Measurements from ENCODE around the gene GP1BA.

Gene GP1BA

GRCh38 chr17:4931963-4932362 lies at the start of gene GP1BA:
Gene GP1BA, plus strand, starts transcription at chr17:4932277. Its CDS starts 328 bp downstream, at chr17:4932605.
- Histone ChIP-seq H3K4me1 (ENCODE audit: insufficient read depth, low read length) (peaks cover 9% of the 10 kb centered on the region), H3K4me3 (ENCODE audit: low read depth in 1 of 2, low read length in 2 of 2) (no peak within 1 kb of the TSS), H3K27ac (ENCODE audit: low read depth, low read length) (no peak within 1 kb of the TSS), H3K36me3 (ENCODE audit: insufficient read depth, low read length) (peaks cover 12% of the 10 kb centered on the region), H3K9me3 (ENCODE audit: low read length) (no peaks in the 10 kb centered on the region), H3K9ac (ENCODE audit: low read length) (no peak within 1 kb of the TSS), H3K27me3 (ENCODE audit: control insufficient read depth in 1 of 2, insufficient read depth in 2 of 2, low read length in 2 of 2) (no peaks in the 10 kb centered on the region)

DNA sequence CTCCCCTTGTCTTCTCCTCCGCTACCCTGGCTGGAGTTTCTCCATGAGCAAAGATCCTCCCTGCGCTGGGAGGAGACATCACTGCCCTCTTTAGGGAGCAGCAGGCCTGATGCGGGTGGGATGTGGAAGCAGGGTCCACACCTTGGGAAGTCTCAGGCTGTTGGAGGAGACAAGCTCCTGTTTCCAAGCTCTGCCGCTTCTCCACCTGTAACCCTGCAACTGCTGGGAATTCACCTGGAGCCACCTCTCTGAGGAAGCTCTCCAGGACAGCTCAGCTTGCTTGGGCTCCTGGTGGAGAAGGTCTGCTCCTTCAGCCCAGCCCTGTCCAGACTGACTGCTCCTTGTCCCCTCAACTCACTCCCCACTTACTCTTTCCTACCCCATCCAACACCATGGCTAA lies 47.6 kb upstream of the GP1BA start:
- H3K4me3 ChIP-seq (ENCODE audit: low read depth in 1 of 2, low read length in 2 of 2), result no peak overlapping the region
- H3K9me3 ChIP-seq (ENCODE audit: low read length), result no peaks in the 10 kb centered on the region
- H3K4me1 ChIP-seq (ENCODE audit: insufficient read depth, low read length), result peaks cover 4% of the 10 kb centered on the region
- H3K9ac ChIP-seq (ENCODE audit: low read length), result no peak overlapping the region
- H3K36me3 ChIP-seq (ENCODE audit: insufficient read depth, low read length), result peaks cover 43% of the 10 kb centered on the region
- no peaks in the 10 kb centered on the region for H3K27me3 ChIP-seq (ENCODE audit: control insufficient read depth in 1 of 2, insufficient read depth in 2 of 2, low read length in 2 of 2)
- no peak overlapping the region for H3K27ac ChIP-seq (ENCODE audit: low read depth, low read length)

GRCh38 chr17:4886830-4887229 lies 45.2 kb upstream of the GP1BA start:
- Histone ChIP-seq H3K9ac (ENCODE audit: low read length) (no peak overlapping the region), H3K27me3 (ENCODE audit: control insufficient read depth in 1 of 2, insufficient read depth in 2 of 2, low read length in 2 of 2) (no peaks in the 10 kb centered on the region), H3K9me3 (ENCODE audit: low read length) (no peaks in the 10 kb centered on the region), H3K4me1 (ENCODE audit: insufficient read depth, low read length) (peaks cover 2% of the 10 kb centered on the region), H3K27ac (ENCODE audit: low read depth, low read length) (no peak overlapping the region), H3K4me3 (ENCODE audit: low read depth in 1 of 2, low read length in 2 of 2) (no peak overlapping the region), H3K36me3 (ENCODE audit: insufficient read depth, low read length) (peaks cover 56% of the 10 kb centered on the region)

- H3K4me1 ChIP-seq (ENCODE audit: insufficient read depth, low read length), result no peaks in the 10 kb centered on the region
- H3K4me3 ChIP-seq (ENCODE audit: low read depth in 1 of 2, low read length in 2 of 2), result no peak overlapping the region
- no peaks in the 10 kb centered on the region for H3K9me3 ChIP-seq (ENCODE audit: low read length)
- no peak overlapping the region for H3K27ac ChIP-seq (ENCODE audit: low read depth, low read length)
- peaks cover 63% of the 10 kb centered on the region for H3K36me3 ChIP-seq (ENCODE audit: insufficient read depth, low read length)
- H3K27me3 ChIP-seq (ENCODE audit: control insufficient read depth in 1 of 2, insufficient read depth in 2 of 2, low read length in 2 of 2), result no peaks in the 10 kb centered on the region
- H3K9ac ChIP-seq (ENCODE audit: low read length), result no peak overlapping the region
Measured at GRCh38 chr17:4887581-4887980, 44.5 kb upstream of the GP1BA start.

DNA sequence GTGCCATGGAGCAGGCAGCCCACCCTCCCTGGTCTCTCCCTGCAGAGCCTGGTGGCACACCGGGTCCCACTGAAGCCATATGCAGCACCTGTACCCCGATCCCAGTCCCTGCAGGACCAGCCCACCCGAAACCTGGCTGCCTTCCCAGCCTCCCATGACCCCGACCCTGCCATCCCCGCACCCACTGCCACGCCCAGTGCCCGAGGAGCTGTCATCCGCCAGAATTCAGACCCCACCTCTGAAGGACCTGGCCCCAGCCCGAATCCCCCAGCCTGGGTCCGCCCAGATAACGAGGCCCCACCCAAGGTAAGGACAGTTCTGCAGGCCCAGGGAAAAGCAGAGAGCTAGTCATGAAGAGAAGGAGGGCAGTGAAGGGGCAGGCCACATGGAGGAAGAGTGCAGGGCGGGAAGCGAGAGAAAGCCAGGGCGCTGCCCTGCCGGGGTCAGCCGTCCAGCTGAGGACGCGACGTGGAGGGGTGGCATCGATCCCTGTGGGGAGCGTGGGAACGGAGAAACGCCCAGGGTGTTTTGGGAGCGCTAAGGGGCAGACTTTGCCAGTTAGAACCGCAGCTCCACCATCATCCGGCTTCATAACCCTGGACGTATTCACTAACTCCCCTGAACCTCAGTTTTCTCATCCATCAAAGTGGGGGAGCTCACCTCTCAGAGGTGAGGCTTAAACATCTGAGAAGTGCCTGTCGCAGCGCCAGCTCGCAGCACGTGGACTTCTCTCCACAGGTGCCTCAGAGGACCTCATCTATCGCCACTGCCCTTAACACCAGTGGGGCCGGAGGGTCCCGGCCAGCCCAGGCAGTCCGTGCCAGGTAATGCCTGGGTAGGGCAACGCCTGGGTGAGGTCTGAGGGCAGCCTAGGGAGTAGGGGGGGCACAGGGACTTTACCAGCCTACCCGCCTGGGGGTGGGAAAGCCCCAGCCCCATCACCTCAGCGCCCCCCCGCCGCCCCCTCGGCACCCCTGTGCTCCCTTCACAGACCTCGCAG lies 40.4 kb upstream of the GP1BA start:
- peaks cover 74% of the 10 kb centered on the region for H3K36me3 ChIP-seq (ENCODE audit: insufficient read depth, low read length)
- H3K4me1 ChIP-seq (ENCODE audit: insufficient read depth, low read length), result no peaks in the 10 kb centered on the region
- no peaks in the 10 kb centered on the region for H3K27me3 ChIP-seq (ENCODE audit: control insufficient read depth in 1 of 2, insufficient read depth in 2 of 2, low read length in 2 of 2)
- H3K9me3 ChIP-seq (ENCODE audit: low read length), result no peaks in the 10 kb centered on the region
- no peak overlapping the region for H3K9ac ChIP-seq (ENCODE audit: low read length)
- H3K27ac ChIP-seq (ENCODE audit: low read depth, low read length), result no peak overlapping the region
- H3K4me3 ChIP-seq (ENCODE audit: low read depth in 1 of 2, low read length in 2 of 2), result no peak overlapping the region

GRCh38 chr17:4892499-4893221 lies 39.4 kb upstream of the GP1BA start:
- no peaks in the 10 kb centered on the region for H3K4me1 ChIP-seq (ENCODE audit: insufficient read depth, low read length)
- H3K4me3 ChIP-seq (ENCODE audit: low read depth in 1 of 2, low read length in 2 of 2), result no peak overlapping the region
- no peaks in the 10 kb centered on the region for H3K27me3 ChIP-seq (ENCODE audit: control insufficient read depth in 1 of 2, insufficient read depth in 2 of 2, low read length in 2 of 2)
- H3K36me3 ChIP-seq (ENCODE audit: insufficient read depth, low read length), result peaks cover 64% of the 10 kb centered on the region
- H3K9ac ChIP-seq (ENCODE audit: low read length), result no peak overlapping the region
- no peak overlapping the region for H3K27ac ChIP-seq (ENCODE audit: low read depth, low read length)
- no peaks in the 10 kb centered on the region for H3K9me3 ChIP-seq (ENCODE audit: low read length)

- Histone ChIP-seq H3K9me3 (ENCODE audit: low read length) (no peaks in the 10 kb centered on the region), H3K27ac (ENCODE audit: low read depth, low read length) (no peak overlapping the region), H3K27me3 (ENCODE audit: control insufficient read depth in 1 of 2, insufficient read depth in 2 of 2, low read length in 2 of 2) (peaks cover 0 to under 1% of the 10 kb centered on the region in 2 donors), H3K9ac (ENCODE audit: low read length) (no peak overlapping the region), H3K4me1 (ENCODE audit: insufficient read depth, low read length) (no peaks in the 10 kb centered on the region), H3K36me3 (ENCODE audit: insufficient read depth, low read length) (peaks cover 61% of the 10 kb centered on the region), H3K4me3 (ENCODE audit: low read depth in 1 of 2, low read length in 2 of 2) (no peak overlapping the region)
Measured at GRCh38 chr17:4893272-4893671, 38.8 kb upstream of the GP1BA start.

- no peak overlapping the region for H3K9ac ChIP-seq (ENCODE audit: low read length)
- H3K4me3 ChIP-seq (ENCODE audit: low read depth in 1 of 2, low read length in 2 of 2), result no peak overlapping the region
Measured at GRCh38 chr17:4893721-4894560, 38.1 kb upstream of the GP1BA start.

DNA sequence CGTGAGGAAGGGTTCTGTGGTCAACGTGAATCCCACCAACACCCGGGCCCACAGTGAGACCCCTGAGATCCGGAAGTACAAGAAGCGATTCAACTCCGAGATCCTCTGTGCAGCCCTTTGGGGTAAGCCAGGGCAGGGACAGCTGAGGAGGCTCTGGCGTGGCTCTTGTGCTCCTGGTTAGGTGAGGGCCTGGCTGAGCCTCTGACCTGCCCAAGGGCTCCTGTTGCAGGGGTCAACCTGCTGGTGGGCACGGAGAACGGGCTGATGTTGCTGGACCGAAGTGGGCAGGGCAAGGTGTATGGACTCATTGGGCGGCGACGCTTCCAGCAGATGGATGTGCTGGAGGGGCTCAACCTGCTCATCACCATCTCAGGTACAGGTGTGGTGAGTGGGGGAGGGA lies 37.0 kb upstream of the GP1BA start:
- peaks cover 8 to 14% of the 10 kb centered on the region in 2 donors for H3K27me3 ChIP-seq (ENCODE audit: control insufficient read depth in 1 of 2, insufficient read depth in 2 of 2, low read length in 2 of 2)
- H3K4me3 ChIP-seq (ENCODE audit: low read depth in 1 of 2, low read length in 2 of 2), result no peak overlapping the region
- H3K27ac ChIP-seq (ENCODE audit: low read depth, low read length), result no peak overlapping the region
- H3K9me3 ChIP-seq (ENCODE audit: low read length), result no peaks in the 10 kb centered on the region
- peaks cover 4% of the 10 kb centered on the region for H3K4me1 ChIP-seq (ENCODE audit: insufficient read depth, low read length)
- no peak overlapping the region for H3K9ac ChIP-seq (ENCODE audit: low read length)
- H3K36me3 ChIP-seq (ENCODE audit: insufficient read depth, low read length), result peaks cover 60% of the 10 kb centered on the region

More at GRCh38 chr17:4893721-4894560, 38.1 kb upstream of the GP1BA start:
- Histone ChIP-seq H3K36me3 (ENCODE audit: insufficient read depth, low read length) (peaks cover 61% of the 10 kb centered on the region), H3K4me1 (ENCODE audit: insufficient read depth, low read length) (no peaks in the 10 kb centered on the region), H3K9me3 (ENCODE audit: low read length) (no peaks in the 10 kb centered on the region), H3K27me3 (ENCODE audit: control insufficient read depth in 1 of 2, insufficient read depth in 2 of 2, low read length in 2 of 2) (peaks cover 2 to 7% of the 10 kb centered on the region in 2 donors), H3K27ac (ENCODE audit: low read depth, low read length) (no peak overlapping the region)

DNA sequence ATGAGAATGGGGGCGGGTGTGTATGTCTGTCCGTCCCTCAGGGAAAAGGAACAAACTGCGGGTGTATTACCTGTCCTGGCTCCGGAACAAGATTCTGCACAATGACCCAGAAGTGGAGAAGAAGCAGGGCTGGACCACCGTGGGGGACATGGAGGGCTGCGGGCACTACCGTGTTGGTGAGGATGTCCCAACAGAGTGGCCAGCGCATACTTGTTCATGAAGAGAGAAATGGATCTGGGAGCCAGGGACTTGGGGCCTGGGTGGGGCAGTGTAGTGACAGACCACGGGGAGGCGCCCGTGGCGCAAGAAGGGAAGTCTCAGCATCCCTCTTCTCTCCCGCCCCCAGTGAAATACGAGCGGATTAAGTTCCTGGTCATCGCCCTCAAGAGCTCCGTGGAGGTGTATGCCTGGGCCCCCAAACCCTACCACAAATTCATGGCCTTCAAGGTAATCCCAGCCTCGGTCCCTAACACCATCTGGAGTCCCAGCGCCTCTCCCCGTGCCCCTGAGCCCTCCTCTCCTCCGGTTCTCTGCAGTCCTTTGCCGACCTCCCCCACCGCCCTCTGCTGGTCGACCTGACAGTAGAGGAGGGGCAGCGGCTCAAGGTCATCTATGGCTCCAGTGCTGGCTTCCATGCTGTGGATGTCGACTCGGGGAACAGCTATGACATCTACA lies 36.3 kb upstream of the GP1BA start:
- Histone ChIP-seq H3K4me3 (ENCODE audit: low read depth in 1 of 2, low read length in 2 of 2) (no peak overlapping the region), H3K27ac (ENCODE audit: low read depth, low read length) (no peak overlapping the region), H3K27me3 (ENCODE audit: control insufficient read depth in 1 of 2, insufficient read depth in 2 of 2, low read length in 2 of 2) (peaks cover 11 to 20% of the 10 kb centered on the region in 2 donors), H3K4me1 (ENCODE audit: insufficient read depth, low read length) (peaks cover 8% of the 10 kb centered on the region), H3K36me3 (ENCODE audit: insufficient read depth, low read length) (peaks cover 53% of the 10 kb centered on the region), H3K9me3 (ENCODE audit: low read length) (no peaks in the 10 kb centered on the region), H3K9ac (ENCODE audit: low read length) (no peak overlapping the region)
